Measurements from ENCODE around the gene RUBCN.

RUBCN gene

DNA sequence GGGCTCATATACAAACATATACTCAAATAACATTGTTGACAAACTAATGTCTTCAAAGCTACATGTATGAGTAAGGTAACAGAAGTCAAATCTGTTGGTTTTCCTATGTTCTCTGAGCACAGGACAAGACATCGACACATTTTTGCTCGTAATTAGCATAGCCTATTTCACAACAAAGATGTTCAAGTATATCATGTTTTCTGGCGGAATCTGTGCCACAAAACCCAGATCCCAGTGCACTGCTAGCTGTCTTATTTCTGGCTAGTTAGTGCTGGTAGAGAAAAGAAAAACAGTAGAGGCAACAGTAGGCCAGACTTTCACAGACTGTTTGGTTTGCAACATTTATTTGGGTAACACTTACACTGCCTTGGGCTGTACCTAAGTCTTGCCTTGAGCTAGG lies 51.2 kb downstream of the RUBCN start:
- FAIRE-seq, result no peak
- TF ChIP-seq, protein P1, sequence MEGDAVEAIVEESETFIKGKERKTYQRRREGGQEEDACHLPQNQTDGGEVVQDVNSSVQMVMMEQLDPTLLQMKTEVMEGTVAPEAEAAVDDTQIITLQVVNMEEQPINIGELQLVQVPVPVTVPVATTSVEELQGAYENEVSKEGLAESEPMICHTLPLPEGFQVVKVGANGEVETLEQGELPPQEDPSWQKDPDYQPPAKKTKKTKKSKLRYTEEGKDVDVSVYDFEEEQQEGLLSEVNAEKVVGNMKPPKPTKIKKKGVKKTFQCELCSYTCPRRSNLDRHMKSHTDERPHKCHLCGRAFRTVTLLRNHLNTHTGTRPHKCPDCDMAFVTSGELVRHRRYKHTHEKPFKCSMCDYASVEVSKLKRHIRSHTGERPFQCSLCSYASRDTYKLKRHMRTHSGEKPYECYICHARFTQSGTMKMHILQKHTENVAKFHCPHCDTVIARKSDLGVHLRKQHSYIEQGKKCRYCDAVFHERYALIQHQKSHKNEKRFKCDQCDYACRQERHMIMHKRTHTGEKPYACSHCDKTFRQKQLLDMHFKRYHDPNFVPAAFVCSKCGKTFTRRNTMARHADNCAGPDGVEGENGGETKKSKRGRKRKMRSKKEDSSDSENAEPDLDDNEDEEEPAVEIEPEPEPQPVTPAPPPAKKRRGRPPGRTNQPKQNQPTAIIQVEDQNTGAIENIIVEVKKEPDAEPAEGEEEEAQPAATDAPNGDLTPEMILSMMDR (IDR thresholded peaks at IDR 0.05; ENCODE audit: insufficient read depth, missing control alignments), result no peak
- no peak for DNase-seq (ENCODE audit: insufficient read length, low spot score)

DNA sequence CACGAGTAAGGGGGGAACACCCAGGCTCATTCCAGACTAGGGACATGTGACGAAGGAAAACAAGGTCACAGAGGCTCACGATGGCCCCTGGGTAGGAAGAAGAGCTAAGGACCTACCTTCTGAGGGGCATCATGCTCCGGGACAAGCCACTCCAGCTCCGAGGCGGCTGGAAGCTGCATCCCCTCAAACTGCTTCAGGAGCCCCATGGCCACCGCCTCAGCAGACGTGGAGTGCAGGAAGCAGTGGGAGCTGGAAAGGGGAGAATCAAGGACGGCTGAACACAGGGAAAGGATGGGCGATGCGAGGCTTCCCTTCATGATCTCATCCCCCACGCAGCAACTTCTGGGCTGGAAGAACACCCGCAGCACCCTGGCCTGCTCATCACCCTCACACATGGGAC lies 53.5 kb downstream of the RUBCN start:
- DNase-seq (ENCODE audit: insufficient read length, low spot score) (no peak), FAIRE-seq (no peak)
- TF ChIP-seq, protein P1 (IDR thresholded peaks at IDR 0.05; ENCODE audit: insufficient read depth, missing control alignments), result no peak

DNA sequence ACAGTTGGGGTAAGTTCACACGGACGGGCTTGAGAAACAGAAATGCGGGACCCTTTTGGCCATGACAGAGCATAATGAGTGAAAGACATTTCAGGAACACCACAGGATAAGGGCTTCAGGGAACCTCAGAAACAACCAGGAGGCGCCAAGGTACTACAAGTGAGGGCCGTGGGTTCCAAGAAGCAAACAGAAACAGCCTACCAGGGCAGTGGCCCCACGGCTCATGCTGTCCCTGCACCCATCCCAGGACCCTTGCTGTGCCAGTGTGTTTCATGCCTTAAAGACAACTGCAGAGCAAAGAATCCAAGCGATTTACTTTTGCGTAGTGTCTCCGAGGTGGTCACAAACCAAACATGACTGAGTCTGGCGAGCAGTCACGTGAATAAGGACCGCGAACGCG lies 54.0 kb downstream of the RUBCN start:
- TF ChIP-seq, protein P1 (IDR thresholded peaks at IDR 0.05; ENCODE audit: insufficient read depth, missing control alignments), result no peak
- FAIRE-seq (no peak), DNase-seq (ENCODE audit: insufficient read length, low spot score) (no peak)

DNA sequence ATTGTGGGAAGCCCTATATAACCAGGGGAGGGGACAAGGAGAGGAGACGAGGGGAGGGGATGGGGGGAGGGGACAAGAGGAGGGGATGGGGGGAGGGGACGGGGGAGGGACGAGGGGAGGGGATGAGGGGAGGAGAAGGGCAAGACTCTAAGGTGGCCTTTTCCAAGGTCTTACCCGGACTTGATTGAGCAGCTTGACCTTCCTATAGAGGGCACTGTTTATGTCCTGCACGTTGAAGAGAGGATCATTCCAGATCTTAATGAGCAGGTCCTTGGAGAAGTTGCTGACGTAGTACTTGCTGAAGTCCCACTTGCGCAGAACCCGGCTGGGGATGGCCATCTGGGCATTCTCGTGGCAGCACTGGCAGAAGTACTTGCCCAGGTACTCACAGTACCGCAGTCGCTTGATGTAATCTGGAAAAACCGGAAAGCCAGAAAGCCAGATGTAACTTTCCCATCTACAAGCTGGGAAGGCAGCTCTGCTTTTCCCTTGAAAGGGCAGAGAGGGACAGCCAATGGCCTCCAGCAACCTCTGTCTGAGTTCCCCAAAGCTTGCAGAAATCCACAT lies 55.7 kb downstream of the RUBCN start:
- FAIRE-seq (no peak), DNase-seq (ENCODE audit: insufficient read length, low spot score) (no peak)
- TF ChIP-seq, protein P1 (IDR thresholded peaks at IDR 0.05; ENCODE audit: insufficient read depth, missing control alignments), result no peak

DNA sequence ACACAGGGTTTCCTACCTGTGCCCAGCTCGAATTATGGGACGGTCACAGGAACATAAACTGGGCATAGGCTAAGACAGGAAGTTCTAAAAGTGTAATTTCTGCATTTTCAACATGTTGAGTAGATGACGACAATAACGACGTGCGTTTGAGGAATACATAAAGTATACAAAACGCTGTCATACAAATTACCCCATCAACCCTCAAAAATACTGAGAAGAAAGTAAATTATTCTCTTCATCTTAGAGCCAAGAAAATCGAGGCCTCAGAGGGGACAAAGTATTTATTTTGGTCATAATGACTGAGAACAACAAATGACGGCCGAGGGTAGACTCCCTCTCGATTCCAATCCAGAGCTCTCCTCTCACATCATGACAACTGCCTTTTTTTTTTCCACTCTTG lies 60.8 kb downstream of the RUBCN start:
- TF ChIP-seq, protein P1 (IDR thresholded peaks at IDR 0.05; ENCODE audit: insufficient read depth, missing control alignments), result no peak
- DNase-seq (ENCODE audit: insufficient read length, low spot score) (no peak), FAIRE-seq (no peak)

DNA sequence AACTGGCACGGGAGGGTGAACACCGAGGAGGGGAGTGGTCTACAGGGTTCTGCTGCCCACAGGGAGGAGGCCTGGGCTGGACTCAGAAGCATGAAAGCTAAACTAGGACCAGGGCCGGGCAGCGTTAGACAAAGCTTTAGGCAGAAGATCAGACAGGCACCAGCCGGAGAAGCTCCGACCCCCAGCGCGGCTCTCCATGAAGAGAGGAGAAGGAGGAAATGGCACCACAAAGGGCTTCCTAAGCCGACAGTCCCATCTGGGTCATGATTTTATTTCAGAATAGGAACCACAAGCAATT lies 61.2 kb downstream of the RUBCN start:
- DNase-seq (ENCODE audit: insufficient read length, low spot score), result no peak
- TF ChIP-seq, protein P1 (IDR thresholded peaks at IDR 0.05; ENCODE audit: insufficient read depth, missing control alignments), result no peak
- no peak for FAIRE-seq

DNA sequence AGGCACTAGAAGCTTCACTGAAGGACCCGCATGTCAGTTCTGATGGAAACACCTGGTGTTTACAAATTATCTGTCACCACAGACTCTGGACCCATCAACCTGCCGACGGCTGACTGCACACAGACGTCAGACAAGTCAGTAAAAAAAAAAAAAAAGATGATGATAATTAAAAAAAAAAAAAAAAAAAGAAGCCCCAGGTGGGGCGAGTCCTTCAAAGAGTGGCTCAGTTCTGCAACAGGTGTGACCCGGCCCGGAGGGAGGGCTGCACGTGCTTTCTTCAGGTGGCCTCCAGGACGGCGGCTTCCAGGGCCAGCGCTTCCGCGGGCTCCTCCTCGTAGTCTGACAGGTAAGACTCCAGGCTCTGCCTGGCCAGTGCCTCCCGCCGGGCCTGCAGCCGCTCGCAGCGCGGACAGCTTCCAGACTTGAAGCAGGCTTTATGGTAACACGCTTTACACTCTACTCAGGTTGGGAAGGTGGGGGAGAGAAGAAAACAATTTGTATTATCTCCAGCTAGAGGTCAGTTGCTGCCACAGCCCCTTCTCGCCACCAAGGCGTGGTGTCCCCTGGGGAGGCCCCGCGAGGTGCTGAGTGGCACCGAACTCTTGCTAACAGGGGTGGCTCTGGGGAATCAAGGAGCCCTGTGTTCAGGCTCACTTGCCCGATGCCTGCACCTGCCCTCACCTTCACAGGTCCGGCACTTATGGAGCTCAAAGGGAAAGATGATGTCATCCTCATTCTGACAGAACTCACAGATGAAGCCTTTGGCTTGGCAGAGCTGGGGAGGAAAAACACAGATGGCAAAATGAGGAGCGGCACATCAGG lies 61.8 kb downstream of the RUBCN start:
- FAIRE-seq, result no peak
- TF ChIP-seq, protein P1 (IDR thresholded peaks at IDR 0.05; ENCODE audit: insufficient read depth, missing control alignments), result no peak
- no peak for DNase-seq (ENCODE audit: insufficient read length, low spot score)

All from D721Med (cell line).